K562 (cell line): Measurements from ENCODE around the gene TMEM163. TPM values are rescaled to one million over a fixed set of nuclear protein-coding genes. Genes with fewer than 3 reads are reported as not detected.

Experiments
- CUX1 ChIP-seq: fragments of 200-800 bp; sonication (Bioruptor generic); IDR thresholded peaks from 2 replicates; pipeline ENCODE4 v1.6.1; 2016; ENCODE audit warnings: missing genetic modification characterization, missing compliant biosample characterization
- polyA plus RNA-seq, 8 experiments: library from polyadenylated mRNA; depleted of rRNA in 4 of 8; stranded (reverse) in 5 of 8; unstranded in 3 of 8; fragments of >200 nt; fragmentation: Nextera tagmentation in 2 of 8; fragmentation: Illumina TruSeq in 1 of 8; extraction: Ambion mirVana in 2 of 8; extraction: Trizol in 1 of 8; gene quantifications; 2 replicates each; pipeline versions ENCODE4 v1.2.1 to v1.2.3, GENCODE V29; 2011 to 2014; ENCODE audit warnings: inconsistent platforms in 1 of 8, missing spikeins in 1 of 8
- total RNA-seq, 7 experiments: library from RNA; depleted of rRNA in 6 of 7; stranded (reverse); fragments of >200 nt in 6 of 7; fragmentation: Illumina TruSeq in 2 of 7; extraction: Trizol in 2 of 7; gene quantifications; 2 replicates each; pipeline versions ENCODE4 v1.2.1 to v1.2.3, GENCODE V29; 2011 to 2021; ENCODE audit warnings: low replicate concordance in 1 of 7
- TF ChIP-seq, protein P1 (sequence below): fragments of 250-450 bp; sonication (Bioruptor Pico); IDR thresholded peaks from 2 replicates; pipeline ENCODE4 v1.4.0; 2020; ENCODE audit warnings: borderline replicate concordance
- TF ChIP-seq, protein P2 (sequence below): fragments of 250-450 bp; sonication (Bioruptor Pico); IDR thresholded peaks from 2 replicates; pipeline ENCODE4 v1.5.0; 2020; ENCODE audit warnings: mild to moderate bottlenecking
- TF ChIP-seq, protein P3 (sequence below): sonication (generic); formaldehyde crosslinking; IDR thresholded peaks from 2 replicates; pipeline ENCODE4 v1.8.0; 2022; ENCODE audit warnings: mild to moderate bottlenecking, missing genetic modification reagents

The TMEM163 gene
- total and polyA plus RNA-seq, 9 of the 15 experiments (the other 6 are each of a cell fraction or from before 2014, with no cell fraction given): 0.04 to 0.68 (median 0.16) TPM; not detected in 3

DNA sequence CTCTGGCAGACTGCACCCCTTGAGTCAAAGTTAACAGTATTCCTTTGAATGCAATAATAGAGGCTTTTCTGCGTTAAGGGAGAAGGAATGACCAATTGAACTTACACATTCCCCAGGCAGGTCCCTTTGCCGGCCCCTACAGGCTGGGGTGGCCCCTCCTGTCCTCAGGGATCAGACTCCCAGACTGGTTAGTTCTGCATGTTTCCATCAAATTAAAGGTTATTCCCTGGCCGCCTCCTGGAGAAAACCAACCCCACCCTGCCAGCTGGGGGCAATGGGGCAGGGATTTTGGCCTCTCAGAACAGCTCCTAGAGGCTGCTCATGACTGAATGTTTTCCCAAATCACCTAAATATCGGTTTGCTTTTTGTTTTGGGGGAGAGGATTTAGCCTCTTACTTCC, 265.3 kb downstream of the TMEM163 start (continued):
- TF ChIP-seq, protein P1, sequence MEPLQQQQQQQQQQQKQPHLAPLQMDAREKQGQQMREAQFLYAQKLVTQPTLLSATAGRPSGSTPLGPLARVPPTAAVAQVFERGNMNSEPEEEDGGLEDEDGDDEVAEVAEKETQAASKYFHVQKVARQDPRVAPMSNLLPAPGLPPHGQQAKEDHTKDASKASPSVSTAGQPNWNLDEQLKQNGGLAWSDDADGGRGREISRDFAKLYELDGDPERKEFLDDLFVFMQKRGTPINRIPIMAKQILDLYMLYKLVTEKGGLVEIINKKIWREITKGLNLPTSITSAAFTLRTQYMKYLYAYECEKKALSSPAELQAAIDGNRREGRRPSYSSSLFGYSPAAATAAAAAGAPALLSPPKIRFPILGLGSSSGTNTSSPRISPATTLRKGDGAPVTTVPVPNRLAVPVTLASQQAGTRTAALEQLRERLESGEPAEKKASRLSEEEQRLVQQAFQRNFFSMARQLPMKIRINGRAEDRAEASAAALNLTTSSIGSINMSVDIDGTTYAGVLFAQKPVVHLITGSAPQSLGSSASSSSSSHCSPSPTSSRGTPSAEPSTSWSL (CRISPR knock-in tag): no peak
- TF ChIP-seq, protein P2, sequence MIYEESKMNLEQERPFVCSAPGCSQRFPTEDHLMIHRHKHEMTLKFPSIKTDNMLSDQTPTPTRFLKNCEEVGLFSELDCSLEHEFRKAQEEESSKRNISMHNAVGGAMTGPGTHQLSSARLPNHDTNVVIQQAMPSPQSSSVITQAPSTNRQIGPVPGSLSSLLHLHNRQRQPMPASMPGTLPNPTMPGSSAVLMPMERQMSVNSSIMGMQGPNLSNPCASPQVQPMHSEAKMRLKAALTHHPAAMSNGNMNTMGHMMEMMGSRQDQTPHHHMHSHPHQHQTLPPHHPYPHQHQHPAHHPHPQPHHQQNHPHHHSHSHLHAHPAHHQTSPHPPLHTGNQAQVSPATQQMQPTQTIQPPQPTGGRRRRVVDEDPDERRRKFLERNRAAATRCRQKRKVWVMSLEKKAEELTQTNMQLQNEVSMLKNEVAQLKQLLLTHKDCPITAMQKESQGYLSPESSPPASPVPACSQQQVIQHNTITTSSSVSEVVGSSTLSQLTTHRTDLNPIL (CRISPR knock-in tag): no peak
- TF ChIP-seq CUX1 (CRISPR knock-in tag): no peak
- TF ChIP-seq, protein P3, sequence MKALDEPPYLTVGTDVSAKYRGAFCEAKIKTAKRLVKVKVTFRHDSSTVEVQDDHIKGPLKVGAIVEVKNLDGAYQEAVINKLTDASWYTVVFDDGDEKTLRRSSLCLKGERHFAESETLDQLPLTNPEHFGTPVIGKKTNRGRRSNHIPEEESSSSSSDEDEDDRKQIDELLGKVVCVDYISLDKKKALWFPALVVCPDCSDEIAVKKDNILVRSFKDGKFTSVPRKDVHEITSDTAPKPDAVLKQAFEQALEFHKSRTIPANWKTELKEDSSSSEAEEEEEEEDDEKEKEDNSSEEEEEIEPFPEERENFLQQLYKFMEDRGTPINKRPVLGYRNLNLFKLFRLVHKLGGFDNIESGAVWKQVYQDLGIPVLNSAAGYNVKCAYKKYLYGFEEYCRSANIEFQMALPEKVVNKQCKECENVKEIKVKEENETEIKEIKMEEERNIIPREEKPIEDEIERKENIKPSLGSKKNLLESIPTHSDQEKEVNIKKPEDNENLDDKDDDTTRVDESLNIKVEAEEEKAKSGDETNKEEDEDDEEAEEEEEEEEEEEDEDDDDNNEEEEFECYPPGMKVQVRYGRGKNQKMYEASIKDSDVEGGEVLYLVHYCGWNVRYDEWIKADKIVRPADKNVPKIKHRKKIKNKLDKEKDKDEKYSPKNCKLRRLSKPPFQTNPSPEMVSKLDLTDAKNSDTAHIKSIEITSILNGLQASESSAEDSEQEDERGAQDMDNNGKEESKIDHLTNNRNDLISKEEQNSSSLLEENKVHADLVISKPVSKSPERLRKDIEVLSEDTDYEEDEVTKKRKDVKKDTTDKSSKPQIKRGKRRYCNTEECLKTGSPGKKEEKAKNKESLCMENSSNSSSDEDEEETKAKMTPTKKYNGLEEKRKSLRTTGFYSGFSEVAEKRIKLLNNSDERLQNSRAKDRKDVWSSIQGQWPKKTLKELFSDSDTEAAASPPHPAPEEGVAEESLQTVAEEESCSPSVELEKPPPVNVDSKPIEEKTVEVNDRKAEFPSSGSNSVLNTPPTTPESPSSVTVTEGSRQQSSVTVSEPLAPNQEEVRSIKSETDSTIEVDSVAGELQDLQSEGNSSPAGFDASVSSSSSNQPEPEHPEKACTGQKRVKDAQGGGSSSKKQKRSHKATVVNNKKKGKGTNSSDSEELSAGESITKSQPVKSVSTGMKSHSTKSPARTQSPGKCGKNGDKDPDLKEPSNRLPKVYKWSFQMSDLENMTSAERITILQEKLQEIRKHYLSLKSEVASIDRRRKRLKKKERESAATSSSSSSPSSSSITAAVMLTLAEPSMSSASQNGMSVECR: no peak
